ENCODE results near the gene PHAF1. TPM values are rescaled to one million over a fixed set of nuclear protein-coding genes. Genes with fewer than 3 reads are reported as not detected.

Gene PHAF1
- total and polyA plus RNA-seq, 2 of the 8 experiments (the other 6 are each of a cell fraction or from before 2014, with no cell fraction given), result 18.6 to 26.4 TPM

- peak within 1 kb of the TSS; percentile 80 to 92 for H3K4me2 ChIP-seq (ENCODE audit: insufficient read depth in 1 of 2, low read depth in 2 of 2, low read length in 2 of 2)
- H3K23me2 ChIP-seq (ENCODE audit: low read depth, low read length), result peaks cover 17% of the 10 kb centered on the region; the same call in 1 of the 2 replicates
- H4K20me1 ChIP-seq (replicated peaks in 1 of 2; ENCODE audit: control insufficient read depth in 1 of 2, insufficient read depth in 2 of 2, low read length in 2 of 2), result peaks cover 6 to 30% of the 10 kb centered on the region in 2 experiments
- no peak within 1 kb of the TSS for H2BK20ac ChIP-seq (ENCODE audit: low read length)
- H3K18ac ChIP-seq (ENCODE audit: extremely low read depth, low read length), result peak within 1 kb of the TSS; percentile 97
- H3K4me1 ChIP-seq (replicated peaks in 1 of 4; ENCODE audit: control insufficient read depth in 3 of 4, insufficient read depth in 4 of 4, low read length in 3 of 4), result peaks cover 0 to 13% (median 9%) of the 10 kb centered on the region in 4 experiments; a peak in 5 of 7 replicates
- peak within 1 kb of the TSS; percentile 97; the same call in 1 of the 2 replicates for H2BK15ac ChIP-seq (ENCODE audit: low read length)
- POLR2A ChIA-PET (ENCODE audit: partially characterized antibody), result interaction anchor here (0.8 to 2.5 kb wide), 11 partner anchors 10 to 175 kb away, joined by 3 to 12 read pairs (median 4); partner anchors contain the start of gene HSF4
- peak within 1 kb of the TSS; percentile 96 for H4K8ac ChIP-seq (ENCODE audit: extremely low read depth, insufficient read depth, low read length)
- H2AK5ac ChIP-seq (ENCODE audit: low read depth, low read length), result no peak within 1 kb of the TSS
- peak within 1 kb of the TSS; percentile 47 for H3K4ac ChIP-seq (replicated peaks; ENCODE audit: insufficient read length, low read depth, low read length)
- peak within 1 kb of the TSS; percentile 39; the same call in 1 of the 2 replicates for H2BK12ac ChIP-seq (ENCODE audit: low read depth, low read length)
- no peak within 1 kb of the TSS for H4K91ac ChIP-seq (replicated peaks; ENCODE audit: insufficient read length, low read length)
- DNase-seq (ENCODE audit: low read depth in 1 of 2, low spot score in 2 of 2) (peak in 1 of 2 experiments; percentile 88), FAIRE-seq (no peak)
- H3K27me3 ChIP-seq (replicated peaks in 1 of 4; ENCODE audit: control insufficient read depth in 3 of 4, extremely low read depth in 1 of 4, insufficient read depth in 3 of 4, low read length in 3 of 4), result peaks cover 34 to 56% (median 47%) of the 10 kb centered on the region in 4 experiments
- 2% methylated on average over 33 of the region's 34 CpGs; no CpG with 5 or more reads in 1 of the 2 experiments for WGBS, 2 experiments (ENCODE audit: extremely low coverage in 1 of 2, insufficient coverage in 1 of 2, insufficient read length in 1 of 2, insufficient replicate concordance in 2 of 2, low coverage in 1 of 2, low lambda C conversion rate in 2 of 2, missing lambda C conversion rate in 1 of 2)
- H3K14ac ChIP-seq (ENCODE audit: insufficient read length), result no peak within 1 kb of the TSS
- peak within 1 kb of the TSS in 3 of 4 experiments; percentile 15 to 45 (median 42); a peak in 5 of 7 replicates for H3K9ac ChIP-seq (replicated peaks in 1 of 4; ENCODE audit: extremely low read depth in 1 of 4, low read depth in 3 of 4, low read length in 3 of 4)
- H3K4me3 ChIP-seq (ENCODE audit: extremely low read depth in 1 of 4, insufficient read depth in 2 of 4, low read depth in 3 of 4, low read length in 4 of 4), result peak within 1 kb of the TSS; percentile 62 to 75 (median 72)
- no peaks in the 10 kb centered on the region for H3K79me1 ChIP-seq (ENCODE audit: low read depth, low read length)
- CTCF ChIA-PET (ENCODE audit: partially characterized antibody), result interaction anchor here (0.6 to 14.1 kb wide), 25 partner anchors 10 to 363 kb away, joined by 3 to 291 read pairs (median 4); partner anchors contain the start of genes CES3, FBXL8, HSF4 and NOL3
- peaks cover 8 to 15% (median 12%) of the 10 kb centered on the region in 4 experiments; a peak in 5 of 8 replicates for H3K36me3 ChIP-seq (ENCODE audit: control insufficient read depth in 2 of 4, insufficient read depth in 4 of 4, low read length in 3 of 4)
- H3K79me2 ChIP-seq (ENCODE audit: control insufficient read depth in 1 of 2, insufficient read depth in 2 of 2, low read length in 2 of 2), result no peaks in the 10 kb centered on the region
- H3K27ac ChIP-seq (ENCODE audit: low read depth, low read length), result no peak within 1 kb of the TSS
- H3K9me3 ChIP-seq (ENCODE audit: insufficient read depth in 2 of 2, low read depth in 1 of 2, low read length in 1 of 2), result no peaks in the 10 kb centered on the region; a peak in 1 of 4 replicates
- no peak within 1 kb of the TSS for H3K23ac ChIP-seq (ENCODE audit: insufficient read length)
- H3K56ac ChIP-seq (replicated peaks; ENCODE audit: insufficient read length, low read depth, low read length), result peak within 1 kb of the TSS; percentile 39
- peak within 1 kb of the TSS; percentile 95; the same call in 1 of the 2 replicates for H2AFZ ChIP-seq (ENCODE audit: low read length)
- peak within 1 kb of the TSS; percentile 83 for H4K5ac ChIP-seq (ENCODE audit: insufficient read length, low read depth, low read length)
- no peak within 1 kb of the TSS; the same call in 1 of the 2 replicates for H2BK5ac ChIP-seq (ENCODE audit: low read depth, low read length)
- peak within 1 kb of the TSS; percentile 75 for H2BK120ac ChIP-seq (replicated peaks; ENCODE audit: low read depth, low read length)
- no peak for TF ChIP-seq CBX8 (IDR thresholded peaks at IDR 0.05; ENCODE audit: borderline replicate concordance, low read depth, low read length)
- no peak for TF ChIP-seq KDM1A (IDR thresholded peaks at IDR 0.05; ENCODE audit: borderline replicate concordance, low read length)
- no peak for TF ChIP-seq CHD2 (IDR thresholded peaks at IDR 0.05; ENCODE audit: low read length)
- TF ChIP-seq BRCA1 (IDR thresholded peaks at IDR 0.05; ENCODE audit: low read depth, low read length), result no peak
- 0 out of 2 replicates have a peak, but pooled peaks have one; percentile 36 for TF ChIP-seq YY1 (IDR thresholded peaks at IDR 0.05; ENCODE audit: low read depth, low read length)
- no peak for TF ChIP-seq SAP30 (IDR thresholded peaks at IDR 0.05; ENCODE audit: insufficient read depth, insufficient replicate concordance, low read length)
- no peak for TF ChIP-seq GABPA (IDR thresholded peaks at IDR 0.05; ENCODE audit: borderline replicate concordance, insufficient read depth, low read length)
- TF ChIP-seq HDAC6 (IDR thresholded peaks at IDR 0.05; ENCODE audit: low read depth, low read length), result no peak
Measured at GRCh38 chr16:67150833-67151396, 41.2 kb downstream of the PHAF1 start, which contains the start of gene B3GNT9. Gene B3GNT9 (minus strand): TSS chr16:67150998. CDS start chr16:67150485, 513 bp downstream.

All from H1 (cell line).